ENCODE results near the gene ENKUR. TPM values are rescaled to one million over a fixed set of nuclear protein-coding genes. Genes with fewer than 3 reads are reported as not detected.

The ENKUR gene
- total RNA-seq, 1 experiment from 2014 or later, result 0.32 TPM

GRCh38 chr10:24973163-24973562 is 42.8 kb downstream of the ENKUR start (continued):
- TF ChIP-seq ATF3 (IDR thresholded peaks at IDR 0.05), result no peak
- TF ChIP-seq CBX3 (IDR thresholded peaks at IDR 0.05; ENCODE audit: low read depth), result no peak
- TF ChIP-seq YY1 (IDR thresholded peaks at IDR 0.05; ENCODE audit: extremely low read depth, insufficient replicate concordance, low read depth, low read length), result no peak

- no peak overlapping the region for H3K4me3 ChIP-seq (replicated peaks in 1 of 2; ENCODE audit: low read depth in 1 of 2, low read length in 2 of 2)
- H3K4me2 ChIP-seq (ENCODE audit: low read length), result no peak overlapping the region
- ATAC-seq, result no peak
- no peak overlapping the region for H2AFZ ChIP-seq (ENCODE audit: low read depth, low read length, poor library complexity, severe bottlenecking)
- H3K36me3 ChIP-seq (ENCODE audit: control insufficient read depth in 1 of 2, insufficient read depth in 2 of 2, low read length in 2 of 2), result no peaks in the 10 kb centered on the region
- no peak for TF ChIP-seq EGR1 (IDR thresholded peaks at IDR 0.05; ENCODE audit: low read depth)
- no peak for TF ChIP-seq ZNF274 (IDR thresholded peaks at IDR 0.05; ENCODE audit: low read depth, low read length)
- TF ChIP-seq EZH2phosphoT487 (IDR thresholded peaks at IDR 0.05; ENCODE audit: borderline replicate concordance), result no peak
- no peak for TF ChIP-seq SIN3A (IDR thresholded peaks at IDR 0.05; ENCODE audit: low read depth)
- peak; percentile 18; the same call in 1 of the 2 replicates for TF ChIP-seq CEBPB (IDR thresholded peaks at IDR 0.05; ENCODE audit: low read depth)
- TF ChIP-seq ATF3 (IDR thresholded peaks at IDR 0.05), result no peak
- no peak for TF ChIP-seq ZBTB33 (IDR thresholded peaks at IDR 0.05; ENCODE audit: extremely low read depth, insufficient replicate concordance, low read length)
- TF ChIP-seq RAD21 (IDR thresholded peaks at IDR 0.05; ENCODE audit: low read depth), result no peak
- no peaks in the 10 kb centered on the region for H3K27me3 ChIP-seq (ENCODE audit: insufficient read depth, low read length)
- ChIA-PET RAD21 (ENCODE audit: low non-redundant PET in 1 of 2, low total read pairs in 2 of 2, uncharacterized antibody in 2 of 2, unreplicated experiment in 2 of 2) (no interaction called here), POLR2A (no interaction called here), CTCF (no interaction called here)
- H4K20me1 ChIP-seq (ENCODE audit: insufficient read depth), result no peaks in the 10 kb centered on the region
- no peak for DNase-seq (ENCODE audit: low read depth, low spot score)
- intact Hi-C loops (cut with micrococcal nuclease), result no loop called here
- BruUV-seq (replicated peaks), result no TSS peak
- H3K27ac ChIP-seq (ENCODE audit: low read depth, low read length), result no peak overlapping the region
- H3K79me2 ChIP-seq (ENCODE audit: insufficient read depth, low read length), result no peaks in the 10 kb centered on the region
- no peak overlapping the region for H3K9ac ChIP-seq (ENCODE audit: low read length)
- H3K9me2 ChIP-seq (ENCODE audit: insufficient read depth), result no peaks in the 10 kb centered on the region
- H3K4me1 ChIP-seq (ENCODE audit: control insufficient read depth in 1 of 2, insufficient read depth in 2 of 2, low read length in 2 of 2), result no peaks in the 10 kb centered on the region
- no peaks in the 10 kb centered on the region for H3K9me3 ChIP-seq (ENCODE audit: control insufficient read depth in 1 of 2, insufficient read depth in 1 of 2, low read depth in 1 of 2, low read length in 2 of 2)
Measured at GRCh38 chr10:24971374-24971773, 44.6 kb downstream of the ENKUR start.

Measured in HCT116 (cell line).